AG09319 (cell line): Measurements from ENCODE around the gene CLN6.

Experiments
- DNase-seq: peaks from one replicate; pipeline ENCODE4 v3.0.0-alpha.2; 2010; ENCODE audit warnings: low read depth; ENCODE audit errors: extremely low read depth
- CTCF ChIP-seq: IDR thresholded peaks from 2 replicates; pipeline ENCODE4 v1.5.1; 2011; ENCODE audit warnings: low read depth, mild to moderate bottlenecking, inconsistent platforms, low read length, moderate library complexity

Gene CLN6

GRCh38 chr15:68208136-68208535 lies 21.4 kb downstream of the CLN6 start:
- TF ChIP-seq CTCF: no peak

GRCh38 chr15:68207176-68207935 lies 22.2 kb downstream of the CLN6 start:
- TF ChIP-seq CTCF: no peak
- no peak for DNase-seq

More at GRCh38 chr15:68208136-68208535, 21.4 kb downstream of the CLN6 start:
- DNase-seq: no peak

- TF ChIP-seq CTCF: no peak
- no peak for DNase-seq
Measured at GRCh38 chr15:68206711-68207151, 22.8 kb downstream of the CLN6 start.

- TF ChIP-seq CTCF: no peak
- DNase-seq: no peak
Measured at GRCh38 chr15:68205954-68206539, 23.5 kb downstream of the CLN6 start.

GRCh38 chr15:68205558-68205944 lies 24.0 kb downstream of the CLN6 start:
- DNase-seq: no peak
- no peak for TF ChIP-seq CTCF

- no peak for TF ChIP-seq CTCF
- DNase-seq: no peak
Measured at GRCh38 chr15:68204776-68205557, 24.6 kb downstream of the CLN6 start, which contains the start of gene CALML4. CALML4 (minus strand) TSS chr15:68205332; CDS start chr15:68205247, 85 bp downstream.

- TF ChIP-seq CTCF: no peak
- no peak for DNase-seq
Measured at GRCh38 chr15:68204361-68204760, 25.2 kb downstream of the CLN6 start.
